Measurements from ENCODE around the gene GSTK1. TPM values are rescaled to one million over a fixed set of nuclear protein-coding genes. Genes with fewer than 3 reads are reported as not detected.

Gene GSTK1
- polyA plus RNA-seq, 1 of the 3 experiments (the other 2 are of a cell fraction) = 299 TPM

GRCh38 chr7:143225047-143225446 is 38.2 kb upstream of the GSTK1 start (continued):
- no peak for TF ChIP-seq USF2 (IDR thresholded peaks at IDR 0.05; ENCODE audit: borderline replicate concordance, low read depth, low read length)
- no peak for TF ChIP-seq YY1 (IDR thresholded peaks at IDR 0.05; ENCODE audit: low read depth)
- no peak for TF ChIP-seq GATA2 (CRISPR knock-in tag; IDR thresholded peaks at IDR 0.05)
- no peak for TF ChIP-seq TCF12 (IDR thresholded peaks at IDR 0.05)

GRCh38 chr7:143227806-143228205 is 35.4 kb upstream of the GSTK1 start:
- CTCF ChIA-PET = interaction anchor here (3.7 to 4.4 kb wide), 2 partner anchors 13 kb away, joined by 15 to 22 read pairs; no protein-coding TSS in a partner anchor
- POLR2A ChIA-PET = no interaction called here
- H3K36me3 ChIP-seq (replicated peaks in 1 of 2; ENCODE audit: control insufficient read depth in 1 of 2, insufficient read depth in 2 of 2, low read length in 1 of 2) = no peaks in the 10 kb centered on the region
- no peak overlapping the region for H3K4me2 ChIP-seq
- no peak overlapping the region for H3K27ac ChIP-seq (ENCODE audit: low read depth in 2 of 2, low read length in 1 of 2)
- peaks cover 2 to 4% of the 10 kb centered on the region in 2 experiments; a peak in 2 of 4 replicates for H3K4me1 ChIP-seq (ENCODE audit: control insufficient read depth in 1 of 2, insufficient read depth in 2 of 2, low read depth in 1 of 2, low read length in 1 of 2)
- H3K9me3 ChIP-seq = 0 out of 2 replicates have a peak, but pooled peaks cover under 1% of the 10 kb centered on the region
- peaks cover 21% of the 10 kb centered on the region; the same call in 1 of the 2 replicates for H3K27me3 ChIP-seq (ENCODE audit: insufficient read depth)
- 15% methylated on average over 1 of the region's 1 CpG for WGBS (ENCODE audit: low lambda C conversion rate)
- no peaks in the 10 kb centered on the region for H3F3A ChIP-seq (replicated peaks; ENCODE audit: insufficient read depth)
- no peaks in the 10 kb centered on the region for H4K20me1 ChIP-seq (ENCODE audit: insufficient read depth)
- H3K9ac ChIP-seq = no peak overlapping the region
- no peak for DNase-seq
- no peaks in the 10 kb centered on the region for H3K9me2 ChIP-seq
- H3K4me3 ChIP-seq (ENCODE audit: low read depth in 2 of 2, low read length in 1 of 2) = no peak overlapping the region
- TF ChIP-seq MXI1 (IDR thresholded peaks at IDR 0.05; ENCODE audit: low read depth, low read length) (no peak), IRF3 (IDR thresholded peaks at IDR 0.05; ENCODE audit: low read depth, low read length) (no peak), CHD2 (IDR thresholded peaks at IDR 0.05; ENCODE audit: low read length, partially characterized antibody) (no peak), RCOR1 (IDR thresholded peaks at IDR 0.05; ENCODE audit: low read length) (no peak), PBX3 (IDR thresholded peaks at IDR 0.05) (peak; percentile 44; the same call in 1 of the 2 replicates), RXRA (IDR thresholded peaks at IDR 0.05; ENCODE audit: borderline replicate concordance, low read depth) (no peak), YY1 (IDR thresholded peaks at IDR 0.05; ENCODE audit: low read depth) (no peak), CTCF (IDR thresholded peaks at IDR 0.05) (no peak), NFIC (IDR thresholded peaks at IDR 0.05; ENCODE audit: borderline replicate concordance) (0 out of 2 replicates have a peak, but pooled peaks have one; percentile 11), NRF1 (IDR thresholded peaks at IDR 0.05; ENCODE audit: low read depth, low read length) (no peak), EZH2phosphoT487 (IDR thresholded peaks at IDR 0.05; ENCODE audit: borderline replicate concordance, low read depth) (no peak)
- H3K79me2 ChIP-seq (ENCODE audit: insufficient read depth) = no peaks in the 10 kb centered on the region
- H2AFZ ChIP-seq (ENCODE audit: low read depth) = no peak overlapping the region
